GM12872 (cell line): ENCODE data around the gene GRID2.

ENCODE experiments used
- CTCF ChIP-seq: IDR thresholded peaks from 3 replicates; pipeline ENCODE4 v1.5.1; 2011; ENCODE audit warnings: low read depth, mild to moderate bottlenecking, low read length, moderate library complexity; ENCODE audit not compliant: insufficient read depth

GRID2 gene

GRCh38 chr4:92599044-92599443 is 295.3 kb downstream of the GRID2 start:
- TF ChIP-seq CTCF = no peak

- no peak for TF ChIP-seq CTCF
Measured at GRCh38 chr4:92600638-92601037, 296.9 kb downstream of the GRID2 start.

- TF ChIP-seq CTCF = no peak
Measured at GRCh38 chr4:92606227-92606626, 302.5 kb downstream of the GRID2 start.

- no peak for TF ChIP-seq CTCF
Measured at GRCh38 chr4:92615049-92615448, 311.3 kb downstream of the GRID2 start.

- no peak for TF ChIP-seq CTCF
Measured at GRCh38 chr4:92618968-92619367, 315.2 kb downstream of the GRID2 start.

GRCh38 chr4:92629302-92629701 is 325.5 kb downstream of the GRID2 start:
- TF ChIP-seq CTCF = no peak

- TF ChIP-seq CTCF = no peak
Measured at GRCh38 chr4:92634882-92635281, 331.1 kb downstream of the GRID2 start.
